NCI-H82 treated with DMSO at 0.1 percent for 48 hours (cell line): ENCODE measurements around the gene SEC24D.
"Not testable (repeated sequence)": the region's sequence is repeated elsewhere in the genome, so short reads cannot be mapped to it uniquely, and the experiment has no call there.

Experiments
- DNase-seq: peaks from one replicate; lab custom pipeline; 2025; ENCODE audit not compliant: unreplicated experiment; lab: John Stamatoyannopoulos, UW

SEC24D gene

DNA sequence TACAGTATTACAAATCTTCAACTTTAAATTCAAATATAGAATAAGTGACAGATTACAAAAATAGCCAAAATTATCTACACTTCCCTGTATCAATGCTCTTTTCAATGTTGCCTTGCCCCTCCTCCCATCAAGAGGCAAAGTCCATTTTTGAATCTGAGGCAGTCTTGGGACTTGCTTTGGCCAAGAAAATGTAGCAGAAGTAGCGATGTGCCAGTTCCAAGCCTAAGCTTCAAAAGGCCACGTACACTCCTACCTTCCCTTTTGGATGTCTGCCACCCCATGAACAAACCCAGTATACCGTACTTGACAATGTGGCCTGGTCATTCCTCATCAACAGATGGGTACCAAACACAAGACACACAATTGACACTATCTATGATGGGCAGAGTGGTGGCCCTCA lies 24.1 kb downstream of the SEC24D start:
- no peak for DNase-seq

GRCh38 chr4:118810991-118811764 lies 24.7 kb downstream of the SEC24D start:
- DNase-seq: peak; percentile 81

DNA sequence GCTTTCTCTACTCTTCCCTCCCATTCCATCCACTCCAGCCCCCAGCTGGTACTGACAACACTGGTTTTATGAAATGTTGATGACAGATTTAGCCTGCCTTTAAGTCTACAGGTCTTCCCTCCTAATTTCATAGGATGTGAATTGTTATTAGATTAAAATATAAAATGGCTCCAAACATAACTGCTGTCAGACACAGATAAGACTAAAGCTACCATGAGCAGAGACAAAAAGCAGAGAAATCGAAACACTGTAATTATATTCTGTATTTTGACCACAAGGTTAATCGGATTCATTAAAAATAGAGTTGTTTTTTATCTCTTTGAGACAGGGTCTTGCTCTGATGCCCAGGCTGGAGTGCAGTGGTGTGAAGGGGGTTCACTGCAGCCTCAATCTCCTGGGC lies 28.3 kb downstream of the SEC24D start:
- no peak for DNase-seq

- no peak for DNase-seq
These were observed 32.7 kb downstream of the SEC24D start for GRCh38 chr4:118803253-118803652.

DNA sequence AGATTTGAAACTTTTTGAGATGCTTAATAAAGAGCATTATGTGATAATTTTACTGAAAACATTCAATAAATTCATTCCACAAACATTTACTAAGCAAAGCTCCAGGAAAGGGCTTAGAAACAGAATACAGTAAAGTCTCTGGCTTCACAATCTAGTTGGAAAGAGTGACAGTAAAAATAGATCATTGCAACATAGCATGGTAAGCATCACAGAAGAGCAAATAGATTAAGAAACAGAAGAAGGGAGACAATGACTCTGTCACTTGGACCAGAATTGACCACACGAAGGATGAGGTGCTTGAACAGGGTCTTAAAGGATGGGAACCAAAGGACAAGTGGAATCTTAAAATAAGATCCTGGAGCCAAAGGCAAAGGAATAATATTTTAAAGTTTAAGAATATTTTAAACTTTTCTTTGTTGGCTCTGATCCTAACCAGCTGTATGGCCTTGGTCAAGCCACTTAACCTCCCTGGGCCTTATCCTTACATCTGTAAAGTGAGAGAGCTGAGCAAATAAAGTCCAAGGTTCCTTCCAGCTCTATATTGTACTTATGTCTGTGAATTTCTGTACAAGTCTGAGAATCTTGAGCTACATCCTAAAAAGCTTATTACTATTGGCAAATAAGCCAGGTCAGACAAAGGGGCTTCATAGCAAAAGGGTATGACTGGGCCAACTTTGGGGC lies 33.9 kb downstream of the SEC24D start:
- DNase-seq: no peak

GRCh38 chr4:118799231-118799942 lies 36.5 kb downstream of the SEC24D start:
- DNase-seq: no peak

DNA sequence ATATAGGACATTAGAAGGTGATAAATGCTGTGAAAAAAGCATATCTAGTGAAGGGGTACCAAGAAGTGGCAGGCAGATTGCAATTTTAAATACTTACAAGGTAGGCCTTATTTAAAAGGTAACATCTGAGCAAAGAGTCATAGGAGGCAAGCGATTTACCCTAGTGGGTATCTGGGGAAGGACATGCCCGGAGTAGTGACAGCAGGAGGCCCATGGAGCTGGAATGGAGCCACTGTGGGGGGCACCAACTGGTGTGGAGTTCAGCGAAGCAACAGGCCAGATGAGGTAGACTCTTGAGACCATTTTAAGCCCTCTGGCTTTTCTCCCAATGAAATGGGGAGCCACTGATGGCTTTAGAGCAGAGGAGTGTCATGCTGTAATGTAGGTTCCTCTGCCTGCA lies 37.3 kb downstream of the SEC24D start:
- no peak for DNase-seq

DNA sequence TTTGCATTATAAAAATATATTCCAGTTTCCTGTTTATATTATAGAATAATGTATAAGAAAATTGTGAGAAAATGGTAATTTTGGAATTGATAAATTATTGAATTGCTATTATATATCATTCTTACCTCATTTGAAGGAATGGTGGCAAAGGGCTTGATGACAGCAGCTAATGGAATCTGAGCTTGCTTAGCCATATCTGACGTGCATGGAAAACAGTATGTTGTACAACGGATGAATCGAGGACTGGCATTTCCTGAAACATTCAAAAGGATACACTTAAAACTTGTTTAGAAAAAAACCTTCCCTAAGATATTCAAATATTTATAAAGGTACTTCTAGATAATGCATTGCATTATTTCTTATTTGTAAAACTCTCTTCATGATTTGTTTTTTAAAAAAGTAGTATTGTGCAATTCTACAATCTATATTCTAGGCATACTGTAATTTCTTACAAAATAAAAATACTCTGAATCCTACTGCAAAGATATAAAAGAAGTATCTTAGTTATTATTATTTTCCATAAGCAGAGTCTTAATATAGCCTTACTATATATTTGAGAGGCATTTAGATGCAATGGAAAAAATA lies 38.3 kb downstream of the SEC24D start:
- no peak for DNase-seq

DNA sequence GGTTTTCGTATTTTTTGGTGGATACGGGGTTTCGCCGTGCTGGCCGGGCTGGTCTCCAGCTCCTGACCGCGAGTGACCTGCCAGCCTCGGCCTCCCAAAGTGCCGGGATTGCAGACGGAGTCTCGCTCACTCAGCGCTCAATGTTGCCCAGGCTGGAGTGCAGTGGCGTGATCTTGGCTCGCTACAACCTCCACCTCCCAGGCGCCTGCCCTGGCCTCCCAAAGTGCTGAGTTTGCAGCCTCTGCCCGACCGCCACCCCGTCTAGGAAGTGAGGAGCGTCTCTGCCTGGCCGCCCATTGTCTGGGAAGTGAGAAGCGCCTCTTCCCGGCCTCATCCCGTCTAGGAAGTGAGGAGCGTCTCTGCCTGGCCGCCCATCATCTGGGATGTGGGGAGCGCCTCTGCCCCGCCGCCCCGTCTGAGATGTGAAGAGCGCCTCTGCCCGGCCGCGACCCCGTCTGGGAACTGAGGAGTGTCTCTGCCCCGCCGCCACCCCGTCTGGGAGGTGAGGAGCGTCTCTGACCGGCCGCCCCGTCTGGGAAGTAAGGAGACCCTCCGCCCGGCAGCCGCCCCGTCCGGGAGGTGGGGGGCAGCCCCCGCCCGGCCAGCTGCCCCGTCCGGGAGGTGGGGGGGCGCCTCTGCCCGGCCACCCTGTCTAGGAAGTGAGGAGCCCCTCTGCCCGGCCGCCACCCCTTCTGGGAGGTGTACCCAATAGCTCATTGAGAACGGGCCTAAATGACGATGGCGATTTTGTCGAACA lies 44.1 kb downstream of the SEC24D start:
- DNase-seq: not testable (repeated sequence)

DNA sequence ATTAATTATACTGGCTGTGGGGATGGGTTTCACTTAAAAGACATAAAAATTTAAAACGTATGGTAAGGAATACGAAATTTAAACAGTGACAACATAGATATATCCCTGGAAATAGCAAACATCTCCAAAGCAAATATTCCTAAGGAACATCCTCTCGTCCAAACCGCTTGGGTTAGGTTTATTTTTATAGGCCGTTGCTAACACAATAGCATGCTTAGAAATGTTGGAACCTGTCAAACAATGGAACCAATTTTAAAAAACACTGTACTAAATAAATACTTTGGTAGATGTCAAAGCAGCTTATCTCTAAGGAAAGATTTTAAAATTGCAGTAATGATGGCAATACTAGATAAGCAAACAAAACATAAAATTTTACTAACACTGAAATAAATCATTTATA lies 45.4 kb downstream of the SEC24D start:
- no peak for DNase-seq

- no peak for DNase-seq
These were observed 47.0 kb downstream of the SEC24D start for GRCh38 chr4:118788911-118789310.

GRCh38 chr4:118787844-118788380 lies 48.0 kb downstream of the SEC24D start:
- DNase-seq: no peak

DNA sequence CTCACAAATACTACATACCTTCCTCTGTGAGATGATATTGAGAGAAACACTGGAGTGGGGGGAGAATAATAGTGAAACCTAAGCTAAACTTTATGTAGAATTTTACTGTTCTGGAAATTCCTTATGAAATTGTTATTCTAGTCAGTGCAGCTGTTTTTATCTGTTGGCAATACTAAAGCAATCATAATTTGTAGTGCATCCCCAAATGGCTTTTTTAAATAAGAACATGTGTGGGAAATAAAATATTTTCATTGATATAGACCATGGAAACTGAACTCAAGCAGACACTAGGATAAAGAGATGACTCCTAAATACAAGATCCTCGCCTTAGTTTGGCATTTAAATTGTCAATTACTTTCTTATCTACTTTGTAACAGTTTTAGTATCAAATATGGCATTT lies 51.1 kb downstream of the SEC24D start:
- no peak for DNase-seq

DNA sequence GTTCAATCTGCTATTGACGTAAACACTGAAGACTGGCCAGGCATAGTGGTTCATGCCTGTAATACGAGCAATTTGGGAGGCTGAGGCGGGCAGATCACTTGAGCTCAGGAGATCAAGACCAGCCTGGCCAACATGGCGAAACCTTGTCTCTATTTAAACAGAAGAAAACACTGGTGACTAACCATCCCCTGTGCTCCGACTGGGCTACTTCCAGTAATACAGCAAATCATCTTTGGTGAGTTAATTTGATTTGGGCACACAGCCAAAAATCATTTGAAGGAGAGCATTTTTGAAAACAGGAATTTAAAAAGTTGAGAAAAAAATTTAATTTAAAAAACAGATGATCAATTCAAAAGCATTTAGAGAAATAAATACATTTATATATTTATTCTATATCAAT lies 52.0 kb downstream of the SEC24D start:
- no peak for DNase-seq

DNA sequence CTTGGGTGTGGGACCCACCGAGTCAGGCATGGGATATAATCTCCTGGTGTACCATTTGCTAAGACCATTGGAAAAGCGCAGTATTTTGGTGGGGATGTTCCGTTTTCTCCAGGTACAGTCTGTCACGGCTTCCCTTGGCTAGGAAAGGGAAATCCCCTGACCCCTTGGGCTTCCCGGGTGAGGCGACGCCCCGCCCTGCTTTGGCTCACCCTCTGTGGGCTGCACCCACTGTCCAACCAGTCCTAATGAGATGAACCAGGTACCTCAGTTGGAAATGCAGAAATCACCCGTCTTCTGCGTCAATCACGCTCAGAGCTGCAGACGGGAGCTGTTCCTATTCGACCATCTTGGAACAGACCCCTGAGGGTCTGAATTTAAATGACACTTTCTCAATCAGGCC lies 53.0 kb downstream of the SEC24D start:
- DNase-seq: not testable (repeated sequence)

GRCh38 chr4:118777649-118778048 lies 58.3 kb downstream of the SEC24D start:
- DNase-seq: not testable (repeated sequence)

DNA sequence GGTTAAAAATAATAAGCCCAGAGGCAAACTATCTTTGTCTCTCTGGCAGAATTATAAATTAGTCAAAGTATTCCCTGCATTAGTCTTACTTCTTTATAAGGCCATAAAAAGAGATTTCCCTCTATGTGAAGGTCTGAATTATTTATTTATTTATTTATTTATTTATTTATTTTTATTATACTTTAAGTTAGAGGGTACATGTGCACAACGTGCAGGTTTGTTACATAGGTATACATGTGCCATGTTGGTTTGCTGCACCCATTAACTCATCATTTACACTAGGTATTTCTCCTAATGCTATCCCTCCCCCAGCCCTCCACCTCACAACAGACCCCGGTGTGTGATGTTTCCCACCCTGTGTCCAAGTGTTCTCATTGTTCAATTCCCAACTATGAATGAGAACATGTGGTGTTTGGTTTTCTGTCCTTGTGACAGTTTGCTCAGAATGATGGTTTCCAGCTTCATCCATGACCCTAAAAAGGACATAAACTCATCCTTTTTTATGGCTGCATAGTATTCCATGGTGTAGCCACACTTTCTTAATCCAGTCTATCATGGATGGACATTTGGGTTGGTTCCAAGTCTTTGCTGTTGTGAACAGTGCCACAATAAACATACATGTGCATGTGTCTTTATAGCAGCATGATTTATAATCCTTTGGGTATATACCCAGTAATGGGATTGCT lies 58.8 kb downstream of the SEC24D start:
- DNase-seq: not testable (repeated sequence)

GRCh38 chr4:118776157-118776954 lies 59.6 kb downstream of the SEC24D start:
- DNase-seq: no peak

- no peak for DNase-seq
These were observed 60.5 kb downstream of the SEC24D start for GRCh38 chr4:118775405-118775804.
